Umbilical cord (tissue), 2 donors: ENCODE data around the gene MSI2. TPM values are rescaled to one million over a fixed set of nuclear protein-coding genes. Genes with fewer than 3 reads are reported as not detected.

Source experiments
- DNase-seq: peaks from one replicate; pipeline ENCODE4 v3.0.0-alpha.2; 2015; ENCODE audit warnings: low spot score
- total RNA-seq: library from RNA; depleted of rRNA; stranded (reverse); fragments of >200 nt; gene quantifications from one replicate; pipeline ENCODE4 v1.2.3, GENCODE V29; 2014; ENCODE audit warnings: low replicate concordance; ENCODE audit not compliant: insufficient read depth

MSI2 gene
- total RNA-seq, 1 donor from 2014 or later = 62.6 TPM

- no peak for DNase-seq
These were observed 446.9 kb downstream of the MSI2 start for GRCh38 chr17:57703273-57703672.

DNA sequence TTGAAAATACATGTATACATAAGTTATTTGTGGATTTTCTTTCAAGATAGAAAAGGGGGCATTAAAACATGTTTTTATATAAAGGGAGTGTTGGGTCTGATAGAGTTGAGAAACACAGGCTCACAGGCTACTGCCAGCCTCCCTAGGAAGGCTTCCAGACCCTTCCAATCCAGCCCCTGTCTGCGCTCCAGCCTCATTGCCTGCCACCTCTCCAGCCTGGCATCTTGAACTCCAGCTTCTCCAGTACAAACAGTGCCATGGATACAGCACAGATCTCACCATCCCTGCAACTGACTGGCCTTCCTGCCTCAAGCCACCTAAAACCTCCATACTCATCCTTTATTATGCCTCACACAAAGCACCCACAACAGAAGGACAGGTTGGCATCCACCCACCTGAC, 448.1 kb downstream of the MSI2 start:
- DNase-seq = no peak

- DNase-seq = no peak
These were observed 449.8 kb downstream of the MSI2 start for GRCh38 chr17:57705921-57706695.

DNA sequence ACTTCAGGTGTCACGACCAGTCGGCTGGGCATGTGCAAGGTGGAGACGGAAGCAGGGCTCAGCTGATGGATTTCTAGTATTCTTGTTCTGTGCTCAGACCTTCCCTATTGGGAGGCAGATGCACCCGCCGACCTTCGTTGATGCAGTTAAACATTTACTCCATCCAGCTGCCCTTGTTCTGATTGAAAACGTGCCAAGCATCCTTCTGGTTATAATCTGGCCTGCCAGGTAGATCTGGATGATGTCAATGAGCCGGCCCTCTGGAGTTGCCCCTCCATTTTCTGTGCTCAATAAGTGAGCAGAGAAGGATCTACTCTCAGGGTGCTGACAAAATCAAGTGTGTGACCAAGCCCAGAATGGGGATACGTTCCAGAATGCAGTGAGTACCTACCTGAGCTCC, 450.4 kb downstream of the MSI2 start:
- no peak for DNase-seq

GRCh38 chr17:57707892-57708291, 451.6 kb downstream of the MSI2 start:
- DNase-seq = peak; percentile 42

GRCh38 chr17:57708410-57708809, 452.1 kb downstream of the MSI2 start:
- DNase-seq = no peak

DNA sequence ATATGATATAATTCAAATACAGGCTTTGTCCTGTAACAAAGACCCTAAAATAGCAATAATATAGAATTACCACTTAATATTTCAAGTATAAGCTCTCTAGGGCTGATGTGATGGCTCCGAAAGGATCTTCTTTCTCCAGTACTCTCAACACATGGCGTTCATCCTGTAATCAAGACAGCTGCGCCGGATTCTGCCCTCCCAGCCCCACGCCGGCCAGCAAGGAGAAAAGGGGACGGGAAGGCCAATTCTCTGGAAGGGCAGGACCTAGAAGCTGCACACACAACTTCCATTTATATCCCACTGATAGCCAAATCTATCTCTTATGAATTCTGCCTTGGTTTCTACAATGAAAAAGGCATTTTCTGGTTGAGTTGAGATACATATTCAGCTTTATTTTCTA, 456.8 kb downstream of the MSI2 start:
- no peak for DNase-seq

GRCh38 chr17:57714665-57715180, 458.4 kb downstream of the MSI2 start:
- no peak for DNase-seq

- DNase-seq = no peak
These were observed 459.7 kb downstream of the MSI2 start for GRCh38 chr17:57715981-57716380.

GRCh38 chr17:57718878-57719277, 462.6 kb downstream of the MSI2 start:
- no peak for DNase-seq

DNA sequence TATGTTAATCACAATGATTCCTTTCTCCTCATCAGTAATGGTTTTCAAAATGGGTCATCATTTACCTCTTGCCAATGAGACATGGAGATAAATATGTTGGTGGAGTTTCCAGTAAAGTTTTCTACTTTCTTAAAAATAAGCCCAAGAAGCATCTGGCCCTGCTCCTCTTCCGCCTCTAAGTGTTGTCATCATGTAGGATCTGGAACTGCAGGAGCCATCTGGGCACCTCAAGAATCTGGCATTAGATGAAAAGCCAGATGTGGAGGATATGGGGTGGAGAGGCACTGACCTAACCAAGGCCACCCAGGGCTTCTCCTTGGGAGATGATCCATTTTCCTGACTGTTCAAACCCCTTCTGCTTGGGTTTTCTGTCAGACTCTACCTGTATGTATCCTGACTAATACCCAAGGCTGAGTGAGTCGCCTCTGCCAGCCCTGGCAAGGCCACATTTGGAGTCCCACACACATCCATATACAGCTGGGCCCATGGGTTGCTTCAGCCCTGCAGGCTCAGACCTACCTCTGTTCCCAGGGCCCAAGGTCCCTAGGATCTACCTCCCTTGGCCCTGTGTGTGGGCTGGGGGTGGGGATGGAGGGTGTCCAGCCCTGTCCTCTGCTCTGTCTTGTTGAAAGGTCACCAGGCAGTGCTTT, 464.2 kb downstream of the MSI2 start:
- DNase-seq = no peak

DNA sequence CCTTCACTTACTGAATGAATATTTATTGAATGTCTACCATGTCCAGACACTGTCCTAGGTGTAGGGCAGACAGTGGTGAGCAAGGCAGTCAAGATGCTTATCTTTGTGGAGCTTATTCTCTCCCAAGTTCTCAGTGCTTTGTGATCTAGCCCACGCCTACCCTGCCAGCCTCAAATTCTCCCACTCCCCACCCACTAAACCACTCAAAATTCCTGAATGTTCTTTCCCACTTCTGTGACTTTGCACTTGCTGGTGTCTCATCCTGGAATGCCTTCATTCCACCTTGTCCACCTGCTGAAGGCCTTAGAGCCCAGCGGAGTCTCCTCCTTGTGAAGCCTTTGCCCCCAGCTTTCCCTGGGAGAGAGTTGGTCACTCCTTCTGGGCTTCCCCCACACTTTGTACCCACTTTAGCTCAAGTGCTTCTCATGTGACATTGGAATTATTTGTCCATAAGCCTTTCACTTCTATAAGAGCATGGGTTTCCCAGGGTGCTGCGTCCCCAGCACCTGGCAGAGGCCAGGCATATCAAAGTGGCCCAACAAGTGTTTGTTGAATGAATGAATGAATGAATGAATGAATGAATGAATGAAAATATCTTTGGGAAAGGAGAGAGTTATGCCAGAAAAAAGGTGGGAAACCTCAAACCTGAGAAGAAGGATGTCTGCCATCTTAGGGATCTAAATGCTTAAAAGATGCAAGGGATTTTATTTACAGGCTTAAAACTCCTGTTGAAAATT, 465.8 kb downstream of the MSI2 start:
- DNase-seq = no peak

DNA sequence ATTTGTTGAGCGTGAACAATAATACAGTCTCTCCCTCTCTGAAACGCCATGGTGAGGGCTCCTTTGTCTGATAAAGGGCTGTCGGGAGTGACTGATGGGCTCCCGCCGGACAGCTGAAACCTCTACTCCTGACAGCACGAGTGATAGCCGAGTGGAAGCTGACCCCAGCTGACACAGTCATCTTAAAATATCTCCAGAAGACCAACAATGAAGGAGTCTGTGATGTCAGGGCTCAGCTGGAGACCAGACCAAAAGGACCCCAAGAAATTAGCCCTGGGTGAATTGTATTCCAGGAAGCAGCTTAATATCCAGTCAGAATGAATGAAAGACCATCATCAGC, 466.4 kb downstream of the MSI2 start:
- no peak for DNase-seq

GRCh38 chr17:57723427-57724025, 467.2 kb downstream of the MSI2 start:
- no peak for DNase-seq

GRCh38 chr17:57724026-57724728, 467.9 kb downstream of the MSI2 start:
- no peak for DNase-seq

DNA sequence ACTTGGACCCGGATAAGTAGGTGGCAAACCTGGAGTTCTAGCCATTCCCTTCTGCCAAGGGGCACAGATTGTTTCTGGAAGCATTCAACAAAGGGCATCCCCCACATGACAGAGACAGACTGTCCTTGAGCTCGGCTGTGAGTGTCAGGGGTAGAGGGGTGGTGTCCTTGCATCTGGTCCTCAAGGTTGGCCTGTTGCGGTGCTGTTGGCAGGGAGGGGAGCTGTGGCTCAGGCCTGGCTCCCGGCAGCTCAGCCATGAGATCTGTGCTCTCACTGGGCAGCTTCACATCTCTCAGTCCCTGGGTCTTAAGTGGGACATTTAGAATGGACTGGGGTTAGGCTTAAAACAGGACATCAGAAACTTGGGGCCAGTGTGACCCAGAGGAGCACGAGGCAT, 468.4 kb downstream of the MSI2 start:
- DNase-seq = no peak

- no peak for DNase-seq
These were observed 470.0 kb downstream of the MSI2 start for GRCh38 chr17:57726213-57726790.

DNA sequence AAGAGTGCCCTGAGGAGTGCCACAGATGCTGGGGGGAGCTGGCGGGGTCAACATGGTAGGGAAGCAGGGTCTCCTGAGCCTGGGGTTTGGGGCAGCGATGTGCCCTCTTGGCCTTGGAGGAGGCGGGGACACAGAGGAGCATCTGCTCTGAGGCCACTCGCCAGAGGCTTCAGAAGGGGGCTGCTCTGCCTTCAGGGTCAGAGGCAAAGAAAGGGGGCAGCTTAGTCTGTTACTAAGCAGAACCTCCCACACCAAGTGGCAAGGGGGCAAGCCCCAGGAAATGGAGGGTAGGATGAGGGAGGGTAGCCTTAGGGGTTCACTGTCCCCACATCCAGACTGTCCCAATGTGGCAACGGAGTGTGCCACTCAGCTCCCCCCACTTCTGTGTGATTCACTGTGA, 470.5 kb downstream of the MSI2 start:
- DNase-seq = no peak

- no peak for DNase-seq
These were observed 471.4 kb downstream of the MSI2 start for GRCh38 chr17:57727630-57728175.

DNA sequence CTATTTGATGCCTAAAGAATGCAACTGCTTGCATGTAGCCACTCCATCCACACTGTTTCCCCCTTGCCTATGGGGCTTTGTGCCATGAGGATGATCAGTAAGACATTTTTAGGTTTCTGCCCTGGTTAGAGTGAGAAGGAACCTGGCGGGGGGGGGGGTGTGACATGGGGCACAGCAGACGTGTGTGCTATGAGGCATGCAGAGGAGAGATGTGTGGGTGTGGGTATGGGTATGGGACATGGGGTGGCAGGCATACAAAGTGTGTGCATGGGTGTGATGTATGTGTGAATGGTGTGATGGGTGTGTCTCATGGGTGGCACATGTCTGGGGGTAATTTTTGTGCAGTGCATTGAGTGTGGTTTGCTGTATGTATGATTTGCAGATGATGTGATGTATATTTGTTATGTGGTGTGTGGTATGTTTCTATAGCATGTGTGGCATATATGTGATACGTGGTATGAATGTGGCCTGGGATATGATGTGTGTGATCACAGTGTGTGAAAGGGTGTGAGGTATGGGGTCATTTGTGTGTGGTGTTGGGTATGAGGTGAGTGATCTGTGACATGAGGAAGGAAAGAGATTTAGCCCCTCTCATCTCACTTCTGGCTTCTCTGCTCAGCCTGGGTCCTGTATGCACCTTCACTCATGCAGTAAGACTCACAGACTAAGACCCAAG, 473.8 kb downstream of the MSI2 start:
- DNase-seq = no peak
